K562 (cell line): ENCODE results near the gene NPEPPS. TPM values are rescaled to one million over a fixed set of nuclear protein-coding genes. Genes with fewer than 3 reads are reported as not detected.

ENCODE experiments used
- AFF1 ChIP-seq, 2 experiments: fragments of 450-650 bp; IDR thresholded peaks; 2 replicates each; pipeline ENCODE4 v1.6.1; 2018; ENCODE audit warnings: mild to moderate bottlenecking in 2 of 2, low read depth in 1 of 2; ENCODE audit not compliant: partially characterized antibody in 2 of 2
- DDX20 ChIP-seq: fragments of 450-650 bp; IDR thresholded peaks from 2 replicates; pipeline ENCODE4 v1.6.1; 2016; ENCODE audit warnings: missing genetic modification characterization, low read depth, mild to moderate bottlenecking, missing compliant biosample characterization, moderate library complexity
- FOXA3 ChIP-seq, 2 experiments: fragments of 450-650 bp in 1 of 2; sonication (generic) in 1 of 2; formaldehyde crosslinking; IDR thresholded peaks in 1 of 2; conservative IDR thresholded peaks in 1 of 2; 2 replicates each; pipeline versions ENCODE4 v1.4.0 to v1.8.0; 2020 to 2022; ENCODE audit warnings: mild to moderate bottlenecking in 2 of 2, missing genetic modification reagents in 1 of 2
- MAFK ChIP-seq: IDR thresholded peaks from 2 replicates; pipeline ENCODE4 v1.6.1; 2011; ENCODE audit warnings: low read length, improper control_type of control experiment
- NEUROD1 ChIP-seq: fragments of 150-350 bp; IDR thresholded peaks from 2 replicates; pipeline ENCODE4 v1.6.1; 2014; ENCODE audit warnings: borderline replicate concordance, low read length, low read depth; ENCODE audit not compliant: partially characterized antibody
- NFRKB ChIP-seq: fragments of 450-650 bp; IDR thresholded peaks from 2 replicates; pipeline ENCODE4 v1.6.1; 2016; ENCODE audit warnings: low read depth
- SIRT6 ChIP-seq: IDR thresholded peaks from one replicate; pipeline ENCODE4 v1.6.1; 2012; ENCODE audit warnings: low read depth, mild to moderate bottlenecking, control low read depth, inconsistent platforms, low read length, moderate library complexity
- SRSF3 ChIP-seq: fragments of 200-400 bp; formaldehyde crosslinking; IDR thresholded peaks from 2 replicates; pipeline ENCODE4 v1.6.1; 2016; ENCODE audit warnings: mild to moderate bottlenecking, low read length, moderate library complexity; ENCODE audit not compliant: insufficient read depth
- ZBTB2 ChIP-seq: fragments of 450-650 bp; IDR thresholded peaks from 2 replicates; pipeline ENCODE4 v1.6.1; 2016; ENCODE audit warnings: antibody characterized with exemption
- ZFP36 ChIP-seq: fragments of 150-350 bp; IDR thresholded peaks from 2 replicates; pipeline ENCODE4 v1.6.1; 2018; ENCODE audit warnings: low read length, low read depth; ENCODE audit not compliant: partially characterized antibody
- polyA plus RNA-seq, 8 experiments: library from polyadenylated mRNA; depleted of rRNA in 4 of 8; stranded (reverse) in 5 of 8; unstranded in 3 of 8; fragments of >200 nt; fragmentation: Nextera tagmentation in 2 of 8; fragmentation: Illumina TruSeq in 1 of 8; extraction: Ambion mirVana in 2 of 8; extraction: Trizol in 1 of 8; gene quantifications; 2 replicates each; pipeline versions ENCODE4 v1.2.1 to v1.2.3, GENCODE V29; 2011 to 2014; ENCODE audit warnings: inconsistent platforms in 1 of 8, missing spikeins in 1 of 8
- total RNA-seq, 7 experiments: library from RNA; depleted of rRNA in 6 of 7; stranded (reverse); fragments of >200 nt in 6 of 7; fragmentation: Illumina TruSeq in 2 of 7; extraction: Trizol in 2 of 7; gene quantifications; 2 replicates each; pipeline versions ENCODE4 v1.2.1 to v1.2.3, GENCODE V29; 2011 to 2021; ENCODE audit warnings: low replicate concordance in 1 of 7
- TF ChIP-seq, protein P1 (sequence below), 2 experiments: IDR thresholded peaks; 2 replicates each; pipeline ENCODE4 v1.6.1; 2012; ENCODE audit warnings: improper control_type of control experiment in 2 of 2, low read depth in 2 of 2, low read length in 2 of 2, borderline replicate concordance in 1 of 2
- TF ChIP-seq, protein P2 (sequence below): fragments of 200-800 bp; sonication (Bioruptor generic); IDR thresholded peaks from 2 replicates; pipeline ENCODE4 v1.6.1; 2017; ENCODE audit warnings: missing genetic modification characterization, missing compliant biosample characterization
- TF ChIP-seq, protein P3 (sequence below): fragments of 450-650 bp; IDR thresholded peaks from 2 replicates; pipeline ENCODE4 v1.6.1; 2014; ENCODE audit warnings: low read depth, mild to moderate bottlenecking, moderate library complexity, borderline replicate concordance

Gene NPEPPS
- total and polyA plus RNA-seq, 9 of the 15 experiments (the other 6 are each of a cell fraction or from before 2014, with no cell fraction given): 21.4 to 108 (median 46.0) TPM

DNA sequence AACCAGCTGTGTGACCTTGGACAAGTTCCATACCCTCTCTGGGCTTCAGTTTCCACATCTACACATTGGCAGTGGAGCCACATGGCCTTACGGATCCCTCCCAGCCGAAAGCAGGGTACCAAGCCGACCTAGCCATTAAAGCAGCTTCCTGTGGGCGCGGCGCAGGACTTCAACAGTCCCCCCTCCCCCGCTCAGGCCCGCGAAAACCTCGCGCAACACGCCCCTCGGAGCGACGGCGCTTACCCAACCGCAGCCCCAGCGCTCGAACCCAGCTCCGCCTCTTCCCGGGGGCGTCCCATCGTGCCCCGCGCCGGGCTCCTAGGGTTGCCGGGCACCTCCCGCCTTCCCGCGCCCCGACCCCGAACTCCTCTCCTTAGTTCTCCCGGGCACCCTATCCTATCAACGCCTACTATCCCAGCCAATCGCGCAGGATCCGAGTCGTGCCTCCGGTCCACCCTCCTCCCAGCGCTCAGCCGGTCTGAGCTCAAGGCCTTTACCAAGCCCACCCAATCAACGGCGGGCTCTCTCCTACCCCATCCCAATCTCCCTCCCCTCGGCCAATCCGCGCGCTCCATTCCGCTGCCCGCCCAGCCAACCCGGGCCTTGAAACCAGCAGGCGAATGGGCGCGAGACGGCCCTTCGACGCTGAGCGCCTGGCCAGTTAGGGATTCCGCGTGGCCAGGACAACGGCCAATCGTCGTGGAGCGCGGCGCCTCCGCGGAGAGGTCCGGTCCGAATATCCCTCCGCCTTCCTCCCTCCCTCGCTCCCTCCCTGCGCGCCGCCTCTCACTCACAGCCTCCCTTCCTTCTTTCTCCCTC is 118.5 kb downstream of the NPEPPS start, which contains the start of gene KPNB1 (continued):
- TF ChIP-seq, protein P1, sequence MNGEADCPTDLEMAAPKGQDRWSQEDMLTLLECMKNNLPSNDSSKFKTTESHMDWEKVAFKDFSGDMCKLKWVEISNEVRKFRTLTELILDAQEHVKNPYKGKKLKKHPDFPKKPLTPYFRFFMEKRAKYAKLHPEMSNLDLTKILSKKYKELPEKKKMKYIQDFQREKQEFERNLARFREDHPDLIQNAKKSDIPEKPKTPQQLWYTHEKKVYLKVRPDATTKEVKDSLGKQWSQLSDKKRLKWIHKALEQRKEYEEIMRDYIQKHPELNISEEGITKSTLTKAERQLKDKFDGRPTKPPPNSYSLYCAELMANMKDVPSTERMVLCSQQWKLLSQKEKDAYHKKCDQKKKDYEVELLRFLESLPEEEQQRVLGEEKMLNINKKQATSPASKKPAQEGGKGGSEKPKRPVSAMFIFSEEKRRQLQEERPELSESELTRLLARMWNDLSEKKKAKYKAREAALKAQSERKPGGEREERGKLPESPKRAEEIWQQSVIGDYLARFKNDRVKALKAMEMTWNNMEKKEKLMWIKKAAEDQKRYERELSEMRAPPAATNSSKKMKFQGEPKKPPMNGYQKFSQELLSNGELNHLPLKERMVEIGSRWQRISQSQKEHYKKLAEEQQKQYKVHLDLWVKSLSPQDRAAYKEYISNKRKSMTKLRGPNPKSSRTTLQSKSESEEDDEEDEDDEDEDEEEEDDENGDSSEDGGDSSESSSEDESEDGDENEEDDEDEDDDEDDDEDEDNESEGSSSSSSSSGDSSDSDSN (IDR thresholded peaks at IDR 0.05; ENCODE audit: borderline replicate concordance in 1 of 2, low read depth in 2 of 2, low read length in 2 of 2): peak; percentile 10 to 38; a peak in 1 of 4 replicates
- peak; percentile 95 for TF ChIP-seq NEUROD1
- TF ChIP-seq, protein P2, sequence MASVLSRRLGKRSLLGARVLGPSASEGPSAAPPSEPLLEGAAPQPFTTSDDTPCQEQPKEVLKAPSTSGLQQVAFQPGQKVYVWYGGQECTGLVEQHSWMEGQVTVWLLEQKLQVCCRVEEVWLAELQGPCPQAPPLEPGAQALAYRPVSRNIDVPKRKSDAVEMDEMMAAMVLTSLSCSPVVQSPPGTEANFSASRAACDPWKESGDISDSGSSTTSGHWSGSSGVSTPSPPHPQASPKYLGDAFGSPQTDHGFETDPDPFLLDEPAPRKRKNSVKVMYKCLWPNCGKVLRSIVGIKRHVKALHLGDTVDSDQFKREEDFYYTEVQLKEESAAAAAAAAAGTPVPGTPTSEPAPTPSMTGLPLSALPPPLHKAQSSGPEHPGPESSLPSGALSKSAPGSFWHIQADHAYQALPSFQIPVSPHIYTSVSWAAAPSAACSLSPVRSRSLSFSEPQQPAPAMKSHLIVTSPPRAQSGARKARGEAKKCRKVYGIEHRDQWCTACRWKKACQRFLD (CRISPR knock-in tag): peak; percentile 98
- TF ChIP-seq, protein P3, sequence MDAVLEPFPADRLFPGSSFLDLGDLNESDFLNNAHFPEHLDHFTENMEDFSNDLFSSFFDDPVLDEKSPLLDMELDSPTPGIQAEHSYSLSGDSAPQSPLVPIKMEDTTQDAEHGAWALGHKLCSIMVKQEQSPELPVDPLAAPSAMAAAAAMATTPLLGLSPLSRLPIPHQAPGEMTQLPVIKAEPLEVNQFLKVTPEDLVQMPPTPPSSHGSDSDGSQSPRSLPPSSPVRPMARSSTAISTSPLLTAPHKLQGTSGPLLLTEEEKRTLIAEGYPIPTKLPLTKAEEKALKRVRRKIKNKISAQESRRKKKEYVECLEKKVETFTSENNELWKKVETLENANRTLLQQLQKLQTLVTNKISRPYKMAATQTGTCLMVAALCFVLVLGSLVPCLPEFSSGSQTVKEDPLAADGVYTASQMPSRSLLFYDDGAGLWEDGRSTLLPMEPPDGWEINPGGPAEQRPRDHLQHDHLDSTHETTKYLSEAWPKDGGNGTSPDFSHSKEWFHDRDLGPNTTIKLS: peak; percentile 71; the same call in 1 of the 2 replicates
- TF ChIP-seq SIRT6: no peak
- no peak for TF ChIP-seq SRSF3
- TF ChIP-seq MAFK: 0 out of 2 replicates have a peak, but pooled peaks have one; percentile 21
- no peak; the same call in 1 of the 2 replicates for TF ChIP-seq ZBTB2
- peak; percentile 98 for TF ChIP-seq ZFP36
- TF ChIP-seq AFF1 (IDR thresholded peaks at IDR 0.05; ENCODE audit: low read depth in 1 of 2, partially characterized antibody in 2 of 2): peak in 1 of 2 experiments; percentile 50
- TF ChIP-seq NFRKB: peak; percentile 55; the same call in 1 of the 2 replicates
- TF ChIP-seq FOXA3 (CRISPR knock-in tag; conservative IDR thresholded peaks at IDR 0.05 in 1 of 2, IDR thresholded peaks at IDR 0.05 in 1 of 2): no peak
- TF ChIP-seq DDX20 (tag): no peak
